Anterior cingulate cortex (tissue), 58 donors: ENCODE data around the gene TAF8.

Experiments used
- DNase-seq, 58 donors: peaks; one replicate each; lab custom pipeline; 2025; lab: John Stamatoyannopoulos, UW

Gene TAF8

GRCh38 chr6:42117843-42118161 is 67.5 kb downstream of the TAF8 start:
- DNase-seq, result no peak

DNA sequence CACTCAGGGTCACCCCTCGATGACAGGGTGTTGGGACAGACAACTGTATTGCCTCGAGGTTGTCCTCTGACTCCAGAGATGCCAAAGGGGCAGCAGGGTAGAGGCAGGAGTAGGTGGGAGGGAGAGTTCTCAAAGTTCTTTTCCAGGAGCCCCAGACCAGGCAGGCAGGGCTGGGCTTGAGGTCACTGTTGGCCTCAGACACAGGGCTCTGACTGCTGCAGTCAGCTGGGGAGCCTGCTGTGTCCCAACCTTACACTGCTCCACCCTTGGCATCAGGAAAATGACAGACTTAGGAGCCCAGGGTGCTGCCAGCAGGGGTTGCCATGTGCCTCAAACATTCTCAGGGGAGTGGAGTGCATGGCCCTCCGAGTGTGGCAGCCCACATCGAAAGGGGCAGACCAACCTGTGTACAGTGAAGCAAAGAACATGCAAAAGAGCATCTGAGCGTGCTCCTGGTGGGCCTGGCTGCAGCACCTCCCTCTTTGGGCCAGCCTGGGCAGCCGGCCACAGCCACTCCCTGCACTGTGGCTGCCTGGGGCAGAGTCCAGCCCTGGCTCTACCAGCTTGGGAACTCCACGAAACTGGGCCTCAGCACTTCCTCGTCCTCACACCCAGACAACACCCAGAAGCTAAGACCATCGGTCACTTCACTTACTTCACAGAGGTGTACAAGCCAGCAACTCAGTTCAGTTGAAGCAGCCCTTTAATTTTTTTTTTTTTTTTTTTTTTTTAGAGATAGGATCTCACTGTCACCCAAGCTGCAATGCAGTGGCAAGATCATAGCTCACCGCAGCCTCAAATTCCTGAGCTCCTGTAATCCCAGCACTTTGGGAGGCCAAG is 68.1 kb downstream of the TAF8 start:
- DNase-seq, result peak in 18 of 58 donors; percentile 2 to 54 (median 12)

- DNase-seq, result no peak
These were observed 70.9 kb downstream of the TAF8 start for GRCh38 chr6:42120895-42121865.

DNA sequence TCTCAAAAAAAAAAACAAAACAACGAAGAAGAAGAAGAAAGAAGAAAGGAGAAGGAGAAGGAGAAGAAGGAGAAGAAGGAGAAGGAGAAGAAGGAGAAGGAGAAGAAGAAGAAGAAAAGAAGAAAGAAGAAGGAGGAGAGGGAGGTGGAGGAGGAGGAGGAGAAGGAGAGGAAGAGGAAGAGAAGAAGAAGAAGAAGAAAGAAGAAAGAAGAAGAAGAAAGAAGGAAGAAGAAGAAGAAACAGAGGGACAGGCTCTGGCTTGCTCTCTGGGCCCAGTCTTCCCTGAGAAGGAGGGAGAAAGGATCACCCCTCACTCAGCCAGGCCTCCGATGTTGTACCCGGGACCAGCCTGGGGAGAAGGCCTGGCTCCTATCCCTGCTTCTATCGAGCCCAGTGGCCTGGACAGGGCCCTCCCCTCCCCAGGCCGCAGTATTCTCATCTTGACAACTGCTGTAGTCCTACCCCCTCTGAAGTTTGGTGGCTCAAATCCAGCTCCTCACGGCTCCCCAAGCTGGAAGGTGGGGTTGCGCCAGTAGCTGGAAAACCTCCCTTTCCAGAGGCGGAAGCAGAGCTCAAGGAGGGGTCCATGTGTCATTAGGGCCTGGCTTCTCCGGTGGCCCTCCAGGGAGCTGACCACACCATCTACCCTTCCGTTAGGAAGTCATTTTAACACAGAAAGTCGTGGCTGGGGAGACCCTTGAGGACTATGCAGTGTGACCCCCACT is 73.2 kb downstream of the TAF8 start:
- no peak for DNase-seq

DNA sequence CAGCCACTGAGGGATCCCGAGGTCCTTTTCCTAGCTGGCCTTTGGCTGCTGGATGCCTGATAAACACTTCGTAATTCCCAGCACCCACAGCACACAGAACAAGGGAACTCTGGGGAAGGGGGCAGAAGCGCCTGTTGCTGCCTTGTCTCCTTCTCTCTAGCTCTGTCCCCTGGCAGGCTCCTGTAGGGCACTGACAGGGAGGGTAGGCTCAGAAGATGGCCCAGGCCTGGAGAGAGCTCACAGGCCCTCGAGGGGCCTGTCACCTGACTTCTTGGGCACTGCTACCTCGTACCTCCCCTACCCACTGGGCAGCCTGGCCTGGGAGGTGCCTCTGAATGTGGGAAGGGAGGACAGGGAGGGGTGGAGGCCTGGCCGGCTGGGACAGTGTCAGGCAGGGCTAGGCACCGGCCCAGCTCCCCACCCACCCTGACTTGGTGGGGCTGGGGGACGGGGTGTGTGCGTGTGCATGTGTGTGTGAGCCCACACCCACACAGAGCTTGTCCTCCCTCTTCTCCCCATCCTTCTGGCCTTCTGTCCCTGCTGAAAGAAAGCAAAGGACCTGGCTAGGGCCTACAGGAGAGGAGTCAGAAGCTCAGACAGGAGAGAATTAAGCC is 74.0 kb downstream of the TAF8 start:
- DNase-seq, result no peak

DNA sequence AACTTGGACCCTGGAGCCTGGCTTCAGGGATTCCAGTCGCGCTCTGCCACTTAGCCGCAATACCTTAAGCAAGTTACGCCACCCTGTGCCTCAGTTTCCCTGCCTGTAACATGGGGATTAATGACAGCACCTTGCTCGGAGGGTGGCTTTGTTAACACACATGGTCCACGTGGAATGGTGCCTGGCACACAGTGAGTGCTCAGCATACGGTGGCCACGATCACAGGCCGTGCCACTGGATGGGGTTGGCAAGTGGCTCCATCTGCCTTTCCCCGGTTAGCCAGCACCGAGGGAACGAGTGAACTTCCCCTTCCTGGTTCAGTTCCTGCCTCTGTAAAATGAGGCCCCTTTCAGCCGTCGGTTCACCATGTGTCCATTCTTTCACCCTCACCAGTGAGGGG is 74.9 kb downstream of the TAF8 start:
- DNase-seq, result no peak

DNA sequence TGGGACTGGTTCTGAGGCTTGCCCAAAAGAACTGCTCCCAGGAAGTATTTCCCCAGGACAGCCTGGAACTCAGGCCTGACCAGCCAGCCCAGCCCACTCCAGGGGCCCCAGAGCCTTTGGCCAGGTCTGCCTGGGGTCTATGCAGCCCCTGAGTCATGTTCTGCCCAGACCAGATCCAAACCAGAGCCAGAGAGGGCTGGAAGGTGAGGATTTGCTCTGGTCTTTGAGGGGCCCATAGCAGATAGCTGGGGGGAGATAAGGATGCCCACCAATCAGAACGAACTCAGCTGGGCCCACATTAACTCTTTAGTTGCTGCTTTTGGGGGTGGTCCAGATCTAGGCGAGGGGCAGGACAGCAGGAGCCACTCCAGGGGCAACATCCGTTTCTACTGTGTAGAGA is 75.3 kb downstream of the TAF8 start:
- no peak for DNase-seq

GRCh38 chr6:42128460-42129359 is 78.4 kb downstream of the TAF8 start:
- DNase-seq, result no peak

- no peak for DNase-seq
These were observed 79.0 kb downstream of the TAF8 start for GRCh38 chr6:42129360-42129676.

DNA sequence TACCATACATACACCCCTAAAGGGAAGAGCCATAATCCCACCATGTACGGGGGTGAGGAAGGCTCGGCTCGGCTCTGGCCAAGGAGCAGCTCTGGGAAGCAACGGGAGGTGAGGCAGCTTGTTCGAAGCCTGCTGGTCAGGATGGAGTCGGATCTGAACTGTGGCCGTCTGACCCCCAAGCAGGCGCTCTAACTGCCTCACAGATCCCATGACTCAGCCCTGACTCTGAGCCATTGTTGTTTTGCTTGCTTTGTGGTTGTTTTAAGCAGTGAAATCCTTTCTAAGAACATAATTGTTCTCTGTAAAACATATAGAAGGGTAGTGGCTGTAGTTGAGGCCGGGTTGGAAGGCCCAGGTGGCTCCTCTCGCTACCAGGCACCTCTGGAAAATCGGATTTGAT is 81.2 kb downstream of the TAF8 start:
- DNase-seq, result no peak

- no peak for DNase-seq
These were observed 83.6 kb downstream of the TAF8 start for GRCh38 chr6:42133926-42134325.

- DNase-seq, result no peak
These were observed 84.8 kb downstream of the TAF8 start for GRCh38 chr6:42135161-42135560.

DNA sequence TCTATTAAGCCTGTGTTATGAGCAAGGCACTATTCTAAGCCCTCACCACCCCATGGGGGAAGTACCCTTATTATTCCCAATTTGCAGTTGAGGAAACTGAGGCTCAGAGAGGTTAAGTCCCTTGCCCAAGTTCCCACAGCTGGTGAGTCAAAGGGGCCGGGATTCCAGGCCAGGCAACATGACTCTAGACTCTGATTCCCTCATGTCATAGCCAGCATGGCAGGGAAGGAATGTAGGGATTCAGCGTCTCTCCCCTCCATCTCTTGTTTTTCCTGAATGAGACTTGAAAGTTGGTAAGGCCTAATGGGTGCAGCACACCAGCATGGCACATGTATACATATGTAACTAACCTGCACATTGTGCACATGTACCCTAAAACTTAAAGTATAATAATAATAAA is 85.4 kb downstream of the TAF8 start:
- DNase-seq, result no peak

DNA sequence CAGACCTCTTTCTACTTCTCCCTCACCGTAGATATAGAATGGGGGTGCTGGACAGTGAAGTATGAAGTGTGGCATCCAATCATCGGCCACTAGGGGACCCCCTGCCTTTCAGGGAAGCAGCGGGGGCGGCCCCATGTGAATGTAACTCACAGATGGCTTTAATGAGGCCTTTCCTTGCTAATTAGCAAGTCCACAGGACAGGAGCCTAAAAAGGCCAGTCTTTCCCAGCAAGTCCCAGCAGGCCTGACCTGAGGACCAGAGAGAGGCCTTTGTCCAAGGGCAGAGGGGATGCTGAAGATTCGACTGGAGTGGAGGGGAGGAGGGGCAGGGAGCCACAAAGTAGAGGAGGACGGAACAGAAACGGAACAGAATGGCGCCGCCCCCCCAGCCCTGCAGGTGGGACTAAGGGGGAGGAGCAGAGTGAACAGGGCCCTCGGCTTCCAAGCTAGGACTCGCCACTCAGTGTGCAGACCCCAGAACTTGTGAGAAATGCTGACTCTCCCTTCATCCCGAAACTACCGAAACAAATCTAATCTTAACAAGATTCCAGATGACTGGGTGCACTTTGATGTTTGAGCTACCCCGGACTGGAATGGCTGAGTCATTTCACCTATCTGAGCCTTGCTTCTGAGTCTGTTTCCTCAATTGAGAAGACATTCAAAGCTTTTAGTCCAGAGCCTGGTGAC is 86.3 kb downstream of the TAF8 start:
- peak in 1 of 58 donors; percentile 3 for DNase-seq
